Urinary bladder (tissue), 4 donors: Measurements from ENCODE around the gene SETD1B. TPM values are rescaled to one million over a fixed set of nuclear protein-coding genes. Genes with fewer than 3 reads are reported as not detected.
A peak's percentile ranks its signal among the peaks of the same experiment; 100 is the strongest.
"Not testable (repeated sequence)": the region's sequence is repeated elsewhere in the genome, so short reads cannot be mapped to it uniquely, and the experiment has no call there.

Experiments
- DNase-seq: peaks from one replicate; pipeline ENCODE4 v3.0.0-alpha.2; 2015; ENCODE audit errors: extremely low spot score
- H3K27ac ChIP-seq: one replicate; pipeline ENCODE4 v1.5.1; 2013; ENCODE audit warnings: low read depth, mild to moderate bottlenecking, moderate library complexity
- H3K36me3 ChIP-seq: one replicate; pipeline ENCODE4 v1.6.1; 2013; ENCODE audit warnings: mild to moderate bottlenecking, moderate library complexity; ENCODE audit not compliant: insufficient read depth
- H3K4me1 ChIP-seq: one replicate; pipeline ENCODE4 v1.6.1; 2013; ENCODE audit warnings: mild to moderate bottlenecking, moderate library complexity; ENCODE audit not compliant: insufficient read depth
- H3K4me3 ChIP-seq: one replicate; pipeline ENCODE4 v1.5.1; 2013; ENCODE audit warnings: low read depth, low read length
- WGBS: extraction: QIAGEN DNeasy Blood & Tissue Kit; methylation state at CpG from one replicate; pipeline ENCODE4 v1.1.7; 2013; 5-methylcytosine and 5-hydroxymethylcytosine counted together
- polyA plus RNA-seq: library from polyadenylated mRNA; stranded (reverse); fragments of 200-250 nt; gene quantifications from one replicate; pipeline ENCODE4 v1.2.3, GENCODE V29; 2013
- total RNA-seq: library from RNA; depleted of rRNA; stranded (reverse); fragments of >200 nt; gene quantifications from one replicate; pipeline ENCODE4 v1.2.3, GENCODE V29; 2014
- donor health status: healthy with polysubstance abuse.
- donor health status: healthy.

The SETD1B gene
- total RNA-seq (4.3 TPM), polyA plus RNA-seq (25.3 TPM)

DNA sequence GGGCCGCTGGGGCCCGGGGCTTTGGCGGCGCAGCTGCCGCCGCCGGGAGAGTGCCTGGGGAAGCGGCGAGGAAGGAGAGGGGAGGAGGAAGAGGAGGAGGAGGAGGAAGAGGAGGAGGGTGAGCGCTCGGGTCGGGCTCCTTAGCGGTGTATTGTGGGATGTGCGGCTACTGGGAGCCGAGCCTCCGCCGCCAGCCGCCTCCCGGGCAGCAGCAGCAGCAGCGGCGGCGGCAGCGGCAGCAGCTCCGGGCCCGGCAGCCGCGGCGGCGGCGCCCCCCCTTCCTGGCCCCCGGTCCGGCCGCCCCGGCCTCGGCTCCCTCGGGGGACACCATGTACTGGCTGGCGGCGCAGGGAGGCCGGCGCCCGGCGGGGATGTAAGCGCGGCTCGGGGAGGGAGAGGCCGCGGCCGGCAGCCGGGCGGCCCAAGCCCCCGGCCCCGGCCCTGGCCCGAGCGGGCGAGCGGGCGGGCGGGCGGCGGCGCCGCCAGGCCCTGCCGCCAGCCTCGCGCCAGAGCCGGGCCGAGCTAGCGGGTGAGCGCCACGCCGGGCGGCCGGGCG is at the start of gene SETD1B:
SETD1B (plus strand) TSS at position 149 of the 556 bp plus-strand sequence. CDS start 729 bp downstream, outside the sequence.
- peaks cover 2% of the 10 kb centered on the region for H3K4me1 ChIP-seq
- H3K36me3 ChIP-seq = peaks cover 3% of the 10 kb centered on the region
- no peak for DNase-seq
- under 1% methylated on average over 73 of the region's 74 CpGs for WGBS
- peak within 1 kb of the TSS; percentile 100 for H3K27ac ChIP-seq
- H3K4me3 ChIP-seq = peak within 1 kb of the TSS; percentile 97

DNA sequence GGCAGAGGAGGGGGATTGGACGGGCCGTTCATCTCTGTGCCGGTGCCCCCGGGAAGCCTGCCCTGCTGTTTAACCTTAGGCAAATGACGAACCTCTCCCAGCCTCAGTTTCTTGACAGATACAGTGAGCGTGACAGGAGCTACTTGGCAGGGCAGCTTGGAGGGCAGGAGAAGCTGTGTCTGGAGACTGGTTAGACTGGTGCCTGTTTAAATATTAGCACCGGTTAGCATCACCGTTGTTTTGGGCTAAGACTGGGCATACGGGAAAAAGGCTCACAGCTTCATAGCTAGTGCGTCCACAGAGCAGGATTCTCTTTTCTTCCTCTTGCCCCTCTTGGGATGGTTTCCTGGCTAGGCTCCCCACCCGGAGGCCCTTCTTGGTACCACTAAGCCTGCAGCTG is 49.0 kb upstream of the SETD1B start:
- Histone ChIP-seq H3K4me1 (no peaks in the 10 kb centered on the region), H3K4me3 (no peak overlapping the region), H3K36me3 (no peaks in the 10 kb centered on the region), H3K27ac (no peak overlapping the region)
- DNase-seq = no peak
- 95% methylated on average over 11 of the region's 11 CpGs for WGBS

DNA sequence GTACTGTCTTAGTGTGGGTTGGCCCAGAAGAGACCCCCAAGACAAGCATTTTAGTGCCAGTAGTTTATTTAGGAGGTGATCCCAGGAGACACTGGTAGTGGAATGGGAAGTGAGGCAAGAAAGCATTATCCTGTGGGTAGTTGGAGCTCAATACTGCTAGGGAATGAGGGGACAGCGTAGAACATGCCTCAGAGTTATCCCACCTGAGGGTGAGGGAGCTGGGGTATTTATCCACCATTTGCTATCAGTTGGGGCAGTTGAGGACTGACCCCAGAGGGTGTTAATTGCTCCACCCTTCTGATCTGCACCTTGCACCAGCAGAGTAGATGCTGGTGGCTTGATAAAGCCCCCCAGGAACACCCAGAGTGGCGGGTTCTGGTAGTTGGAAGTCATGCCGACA is 48.2 kb upstream of the SETD1B start:
- 98% methylated on average over 3 of the region's 3 CpGs for WGBS

DNA sequence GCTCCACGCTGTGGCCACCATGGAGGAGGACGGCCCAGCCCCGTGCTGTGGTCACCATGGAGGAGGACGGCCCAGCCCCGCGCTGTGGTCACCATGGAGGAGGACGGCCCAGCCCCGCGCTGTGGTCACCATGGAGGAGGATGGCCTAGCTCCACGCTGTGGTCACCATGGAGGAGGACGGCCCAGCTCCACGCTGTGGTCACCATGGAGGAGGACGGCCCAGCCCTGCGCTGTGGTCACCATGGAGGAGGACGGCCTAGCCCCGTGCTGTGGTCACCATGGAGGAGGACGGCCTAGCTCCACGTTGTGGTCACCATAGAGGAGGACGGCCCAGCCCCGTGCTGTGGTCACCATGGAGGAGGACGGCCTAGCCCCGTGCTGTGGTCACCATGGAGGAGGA is 45.3 kb upstream of the SETD1B start:
- not testable (repeated sequence) for H3K4me3 ChIP-seq, H3K4me1 ChIP-seq, H3K36me3 ChIP-seq, DNase-seq, H3K27ac ChIP-seq
- 97% methylated on average over 22 of the region's 22 CpGs for WGBS

More for the DNA sequence above, 48.2 kb upstream of the SETD1B start:
- Histone ChIP-seq H3K36me3 (no peaks in the 10 kb centered on the region), H3K4me1 (no peaks in the 10 kb centered on the region), H3K27ac (no peak overlapping the region), H3K4me3 (no peak overlapping the region)
- no peak for DNase-seq

DNA sequence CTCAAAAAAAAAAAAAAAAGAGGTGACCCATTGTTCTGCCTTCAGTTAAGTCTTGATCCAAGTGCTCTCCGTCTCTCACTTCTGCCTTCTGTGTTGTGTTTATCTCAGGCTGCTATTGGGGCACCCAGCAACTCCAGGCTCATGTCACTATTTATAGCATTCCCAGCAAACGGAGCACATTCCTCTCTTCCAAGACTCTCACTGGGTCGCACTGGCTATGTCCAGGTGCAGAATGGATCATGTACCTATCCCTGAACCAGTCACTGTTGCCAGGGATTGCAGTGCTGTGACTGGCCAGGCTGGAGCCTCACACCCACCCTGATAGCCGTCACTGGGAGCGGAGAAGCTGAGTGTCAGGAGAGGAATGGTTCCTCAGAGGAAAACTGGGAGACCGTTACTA is 41.5 kb upstream of the SETD1B start:
- no peak for DNase-seq
- Histone ChIP-seq H3K27ac (no peak overlapping the region), H3K36me3 (no peaks in the 10 kb centered on the region), H3K4me1 (no peaks in the 10 kb centered on the region), H3K4me3 (no peak overlapping the region)
- 51% methylated on average over 6 of the region's 6 CpGs for WGBS

DNA sequence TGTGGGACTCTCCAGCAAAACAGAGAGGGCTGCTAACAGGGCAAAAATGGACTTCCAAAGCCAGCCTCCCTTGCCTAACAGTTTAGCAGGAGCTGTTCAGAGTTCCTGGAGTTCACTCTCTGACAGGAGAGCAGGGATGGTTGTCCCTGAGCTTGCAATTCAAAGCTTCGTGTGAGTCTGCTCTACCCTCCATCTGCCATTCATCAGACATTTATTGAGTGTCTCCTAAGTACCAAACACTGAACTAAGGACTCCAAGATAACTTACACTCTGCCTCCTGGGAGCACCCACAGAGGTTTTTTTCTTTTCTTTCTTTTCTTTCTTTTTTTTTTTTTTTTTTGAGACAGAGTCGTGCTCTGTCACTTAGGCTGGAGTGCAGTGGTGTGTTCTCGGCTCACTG is 39.0 kb upstream of the SETD1B start:
- Histone ChIP-seq H3K27ac (no peak overlapping the region), H3K4me3 (no peak overlapping the region), H3K4me1 (no peaks in the 10 kb centered on the region), H3K36me3 (no peaks in the 10 kb centered on the region)
- no peak for DNase-seq
- 79% methylated on average over 3 of the region's 3 CpGs for WGBS

DNA sequence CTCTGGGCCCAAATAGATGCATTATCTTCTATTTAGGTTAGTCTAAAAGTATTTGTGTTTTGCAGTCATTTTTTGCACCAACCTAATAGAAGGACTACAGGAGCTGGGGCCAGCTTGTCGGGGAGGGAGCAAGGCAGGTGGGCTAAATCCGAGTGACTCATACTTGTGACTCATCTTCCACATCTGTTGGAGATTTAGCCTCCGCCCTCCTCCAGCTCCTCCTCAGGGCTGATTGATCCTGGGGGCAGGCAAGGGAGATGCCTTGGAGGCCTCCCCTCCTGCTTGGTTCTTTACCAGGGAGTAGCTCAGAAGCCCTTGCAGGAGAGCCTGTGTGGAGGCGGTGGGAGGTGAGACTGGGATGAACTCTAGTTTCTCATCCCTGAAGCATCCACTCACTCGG is 38.2 kb upstream of the SETD1B start:
- Histone ChIP-seq H3K36me3 (no peaks in the 10 kb centered on the region), H3K27ac (no peak overlapping the region), H3K4me3 (no peak overlapping the region), H3K4me1 (no peaks in the 10 kb centered on the region)
- 56% methylated on average over 5 of the region's 5 CpGs for WGBS
- no peak for DNase-seq

DNA sequence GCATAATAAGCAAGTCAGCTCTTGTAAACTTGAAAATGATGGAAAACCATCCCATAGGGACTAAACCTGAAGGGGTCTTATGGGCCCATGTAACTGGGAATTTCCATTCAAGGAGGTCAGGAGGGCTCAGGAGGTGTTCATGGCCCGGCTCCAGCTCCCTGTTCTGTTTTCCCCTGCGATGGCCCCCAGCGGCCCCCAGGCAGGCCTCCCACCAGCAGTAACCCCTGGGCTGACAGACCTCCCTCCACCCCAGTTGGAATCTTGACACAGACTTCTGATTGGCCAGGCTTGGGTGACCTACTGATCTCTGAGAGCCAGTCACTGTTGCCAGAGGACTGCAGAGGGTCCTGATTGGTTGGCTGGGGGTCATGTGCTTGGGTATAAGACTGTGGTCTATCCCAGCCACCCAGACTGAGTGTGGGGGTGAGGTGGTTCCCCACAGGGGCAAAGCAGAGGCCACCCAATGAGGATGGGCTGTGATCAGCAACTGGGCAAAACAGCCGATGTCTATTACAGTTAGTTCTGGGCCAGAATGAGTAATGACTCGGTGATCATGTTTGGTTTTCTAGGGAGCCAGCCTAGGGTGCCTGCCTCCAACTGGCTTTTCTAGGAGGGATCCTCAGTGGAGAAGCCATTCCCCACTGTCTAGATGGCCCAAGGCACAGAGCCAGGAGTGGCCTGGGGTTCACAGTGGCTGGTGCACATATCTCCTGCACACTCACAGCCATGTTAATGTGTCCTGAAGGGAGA is 37.3 kb upstream of the SETD1B start:
- Histone ChIP-seq H3K27ac (no peak overlapping the region), H3K4me1 (no peaks in the 10 kb centered on the region)
- WGBS = 89% methylated on average over 5 of the region's 5 CpGs

DNA sequence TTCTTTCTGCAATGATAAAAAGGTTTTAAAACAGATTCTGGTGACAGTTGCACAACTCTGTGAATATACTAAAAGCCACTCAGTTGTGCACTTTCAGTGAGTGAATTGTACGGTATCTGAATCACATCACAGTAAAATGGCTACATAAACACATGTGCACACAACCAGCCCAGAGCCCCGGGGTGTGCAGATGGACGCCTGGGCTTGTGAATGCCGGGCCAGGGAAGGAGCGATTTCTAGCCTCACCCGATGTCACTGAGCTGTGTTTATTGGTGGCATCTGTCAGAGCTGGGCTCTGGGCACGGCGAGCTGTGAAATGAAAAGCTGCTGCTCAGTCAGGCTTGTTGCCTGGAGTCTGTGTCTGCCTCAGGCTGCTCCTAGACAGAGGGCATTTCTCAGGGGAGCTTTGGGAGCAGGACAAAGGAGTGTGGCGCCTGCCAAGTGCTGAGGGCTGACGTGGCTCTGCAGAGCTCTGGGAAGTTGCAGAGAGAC is 36.2 kb upstream of the SETD1B start:
- DNase-seq = no peak
- H3K36me3 ChIP-seq = no peaks in the 10 kb centered on the region
- H3K4me3 ChIP-seq = no peak overlapping the region
- H3K27ac ChIP-seq = peak overlapping the region; percentile 24
- H3K4me1 ChIP-seq = no peaks in the 10 kb centered on the region
- 20% methylated on average over 10 of the region's 10 CpGs for WGBS

More for the DNA sequence above, 37.3 kb upstream of the SETD1B start:
- no peak overlapping the region for H3K4me3 ChIP-seq
- no peak for DNase-seq
- no peaks in the 10 kb centered on the region for H3K36me3 ChIP-seq

DNA sequence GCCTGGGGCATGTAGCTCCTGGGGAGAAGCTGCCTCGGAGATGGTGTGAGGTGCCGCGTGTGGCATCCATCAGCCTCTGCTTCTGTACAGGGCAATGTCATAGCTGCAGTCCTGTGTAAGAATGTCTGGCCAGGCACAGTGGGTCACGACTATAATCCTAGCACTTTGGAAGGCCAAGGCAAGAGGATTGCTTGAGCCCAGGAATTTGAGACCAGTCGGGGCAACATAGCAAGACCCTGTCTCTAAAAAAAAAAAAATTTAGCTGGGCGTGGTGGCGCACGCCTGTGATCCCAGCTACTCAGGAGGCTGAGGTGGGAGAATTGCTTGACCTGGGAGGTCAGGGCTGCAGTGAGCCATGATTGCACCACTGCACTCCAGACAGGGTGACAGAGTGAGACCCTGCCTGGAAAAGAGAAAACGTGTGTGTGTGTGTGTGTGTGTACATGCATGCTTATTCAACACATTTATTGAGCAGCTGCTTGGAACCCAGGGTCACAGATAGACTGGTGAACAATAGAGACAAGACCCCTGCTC is 34.4 kb upstream of the SETD1B start:
- Histone ChIP-seq H3K4me1 (no peaks in the 10 kb centered on the region), H3K4me3 (no peak overlapping the region), H3K27ac (no peak overlapping the region), H3K36me3 (no peaks in the 10 kb centered on the region)
- DNase-seq = no peak
- WGBS = 93% methylated on average over 9 of the region's 9 CpGs

DNA sequence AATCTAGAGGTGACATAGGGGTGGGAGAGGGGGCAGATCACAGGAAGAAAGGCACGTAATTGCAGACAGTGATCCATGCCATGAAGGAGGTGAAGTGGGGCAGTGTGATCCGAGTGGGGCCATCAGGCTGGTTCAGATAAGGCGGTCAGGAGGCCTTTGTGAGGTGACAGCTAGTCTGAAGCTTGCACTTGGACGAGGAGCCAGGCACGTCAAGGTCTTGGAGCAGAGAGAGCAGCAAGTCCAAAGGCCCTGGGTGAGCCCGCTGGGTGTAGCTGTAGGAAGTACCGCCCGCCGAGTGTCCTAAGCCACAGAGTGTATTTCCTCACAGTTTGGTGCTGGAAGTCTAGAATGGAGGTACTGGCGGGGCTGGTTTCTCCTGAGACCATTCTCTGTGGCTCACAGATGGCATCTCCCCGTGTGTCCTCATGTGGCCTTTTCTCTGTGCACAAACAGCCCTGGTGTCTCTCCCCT is 33.9 kb upstream of the SETD1B start:
- Histone ChIP-seq H3K27ac (no peak overlapping the region), H3K36me3 (no peaks in the 10 kb centered on the region), H3K4me3 (no peak overlapping the region), H3K4me1 (no peaks in the 10 kb centered on the region)
- 85% methylated on average over 11 of the region's 11 CpGs for WGBS
- no peak for DNase-seq

DNA sequence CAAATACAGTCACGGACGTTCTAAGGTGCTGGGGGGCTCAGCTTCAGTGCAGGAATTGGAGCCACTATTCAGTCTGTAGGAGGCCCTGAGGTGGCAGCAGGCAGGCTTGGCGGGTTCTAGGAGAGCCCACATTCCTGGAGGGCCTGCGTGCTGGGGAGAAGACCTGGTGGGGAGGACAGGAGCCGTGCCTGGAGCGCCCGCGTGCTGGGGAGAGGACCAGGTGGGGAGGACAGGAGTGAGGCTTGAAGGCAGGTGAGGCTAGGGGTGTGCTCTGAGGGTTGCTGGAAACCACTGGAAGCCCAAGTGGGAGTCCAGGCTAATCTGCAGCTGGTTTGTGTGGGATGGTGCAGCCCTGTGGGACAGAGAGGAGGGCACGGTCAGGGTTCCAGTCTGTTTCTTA is 33.4 kb upstream of the SETD1B start:
- WGBS = 79% methylated on average over 9 of the region's 9 CpGs
- DNase-seq = no peak
- Histone ChIP-seq H3K27ac (no peak overlapping the region), H3K4me1 (no peaks in the 10 kb centered on the region), H3K36me3 (no peaks in the 10 kb centered on the region), H3K4me3 (no peak overlapping the region)

DNA sequence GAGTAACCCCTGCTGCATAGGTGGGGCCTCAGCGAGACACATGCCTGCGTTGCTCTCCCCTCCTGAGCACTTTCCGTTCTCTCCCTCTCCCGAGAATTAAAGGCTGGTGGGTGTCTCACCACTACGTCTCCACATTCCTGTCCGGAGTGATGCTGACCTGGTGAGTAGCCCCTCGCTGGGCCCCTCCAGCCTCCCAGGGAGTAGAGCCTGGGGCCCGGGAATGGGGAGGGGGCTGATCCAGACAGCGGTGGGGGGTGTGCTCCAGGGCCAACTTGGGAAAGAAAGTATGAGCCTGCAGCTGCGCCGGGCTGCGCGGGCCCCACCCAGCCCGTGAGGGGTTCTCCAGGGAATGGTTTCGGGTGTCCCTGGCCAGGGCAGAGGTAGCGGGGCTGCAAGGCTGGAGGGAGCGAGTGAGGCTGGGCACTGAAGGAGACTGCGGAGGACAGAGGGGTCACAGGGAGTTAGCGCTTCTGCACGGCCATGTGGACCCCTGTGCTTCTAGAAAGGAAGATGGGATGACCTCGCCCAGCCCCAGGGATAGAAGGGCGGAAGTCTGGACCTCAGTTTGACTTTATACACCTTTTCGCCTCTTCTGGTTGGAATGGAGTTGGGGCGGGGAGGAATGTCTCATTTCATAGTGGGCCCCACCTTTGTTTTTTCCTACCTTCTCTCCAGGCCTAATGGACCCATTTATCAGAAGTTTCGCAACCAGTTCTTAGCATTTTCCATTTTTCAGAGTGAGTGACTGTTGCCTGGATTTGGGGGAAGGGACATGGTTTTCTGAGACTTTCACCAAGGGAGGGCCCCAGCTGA is 32.8 kb upstream of the SETD1B start:
- Histone ChIP-seq H3K27ac (no peak overlapping the region), H3K4me3 (no peak overlapping the region), H3K4me1 (no peaks in the 10 kb centered on the region), H3K36me3 (no peaks in the 10 kb centered on the region)
- 76% methylated on average over 25 of the region's 25 CpGs for WGBS
- DNase-seq = no peak
